Measurements from ENCODE around the gene CST2.
"Not testable (repeated sequence)": the region's sequence is repeated elsewhere in the genome, so short reads cannot be mapped to it uniquely, and the experiment has no call there.

DNA sequence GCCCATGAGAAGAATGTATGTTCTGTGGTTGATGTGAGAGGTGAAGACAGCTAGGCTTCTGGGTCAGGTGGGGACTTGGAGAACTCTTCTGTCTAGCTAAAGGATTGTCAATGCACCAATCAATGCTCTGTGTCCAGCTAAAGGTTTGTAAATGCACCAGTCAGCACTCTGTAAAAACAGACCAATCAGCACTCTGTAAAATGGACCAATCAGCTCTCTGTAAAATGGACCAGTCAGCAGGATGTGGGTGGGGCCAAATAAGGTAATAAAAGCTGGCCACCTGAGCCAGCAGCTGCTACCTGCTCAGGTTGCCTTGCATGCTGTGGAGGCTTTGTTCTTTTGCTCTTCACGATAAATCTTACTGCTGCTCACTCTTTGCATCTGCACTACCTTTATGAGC lies 15.0 kb downstream of the CST2 start:
- TF ChIP-seq, protein P1, sequence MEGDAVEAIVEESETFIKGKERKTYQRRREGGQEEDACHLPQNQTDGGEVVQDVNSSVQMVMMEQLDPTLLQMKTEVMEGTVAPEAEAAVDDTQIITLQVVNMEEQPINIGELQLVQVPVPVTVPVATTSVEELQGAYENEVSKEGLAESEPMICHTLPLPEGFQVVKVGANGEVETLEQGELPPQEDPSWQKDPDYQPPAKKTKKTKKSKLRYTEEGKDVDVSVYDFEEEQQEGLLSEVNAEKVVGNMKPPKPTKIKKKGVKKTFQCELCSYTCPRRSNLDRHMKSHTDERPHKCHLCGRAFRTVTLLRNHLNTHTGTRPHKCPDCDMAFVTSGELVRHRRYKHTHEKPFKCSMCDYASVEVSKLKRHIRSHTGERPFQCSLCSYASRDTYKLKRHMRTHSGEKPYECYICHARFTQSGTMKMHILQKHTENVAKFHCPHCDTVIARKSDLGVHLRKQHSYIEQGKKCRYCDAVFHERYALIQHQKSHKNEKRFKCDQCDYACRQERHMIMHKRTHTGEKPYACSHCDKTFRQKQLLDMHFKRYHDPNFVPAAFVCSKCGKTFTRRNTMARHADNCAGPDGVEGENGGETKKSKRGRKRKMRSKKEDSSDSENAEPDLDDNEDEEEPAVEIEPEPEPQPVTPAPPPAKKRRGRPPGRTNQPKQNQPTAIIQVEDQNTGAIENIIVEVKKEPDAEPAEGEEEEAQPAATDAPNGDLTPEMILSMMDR (conservative IDR thresholded peaks at IDR 0.05 in 1 of 2, IDR thresholded peaks at IDR 0.05 in 1 of 2; ENCODE audit: extremely low read depth in 1 of 2, insufficient read depth in 1 of 2, low read depth in 1 of 2, low read length in 2 of 2) = not testable (repeated sequence)
- TF ChIP-seq EZH2 (IDR thresholded peaks at IDR 0.05; ENCODE audit: borderline replicate concordance, low read length) = not testable (repeated sequence)

All from mammary epithelial cell (primary cell).